Spleen (tissue), 7 donors: ENCODE measurements around the gene KANSL1.

Experiments
- CTCF ChIP-seq, 11 experiments: fragments of 200-600 bp in 7 of 11; fragments of 450-650 bp in 4 of 11; sonication (generic) in 4 of 11; IDR thresholded peaks in 8 of 11; conservative IDR thresholded peaks in 3 of 11; 1 replicate in 7 of 11; 2 replicates in 4 of 11; pipeline versions ENCODE4 v1.4.0 to v1.8.0; 2016 to 2021; ENCODE audit warnings: antibody characterized with exemption in 11 of 11, inconsistent platforms in 4 of 11, mild to moderate bottlenecking in 1 of 11
- POLR2A ChIP-seq, 3 donors: fragments of 450-650 bp; IDR thresholded peaks; one replicate each; pipeline ENCODE4 v1.5.1; 2017; ENCODE audit warnings: antibody characterized with exemption in 3 of 3, mild to moderate bottlenecking in 1 of 3
- donor health status: DM: no; HTN: no; CAD: no; lungs with moderate emphysema.
- donor health status: DM: no; HTN: no; CAD: no.
- donor health status: DM: no; HTN: no; CAD: no.

- TF ChIP-seq CTCF (IDR thresholded peaks at IDR 0.05 in 8 of 11, conservative IDR thresholded peaks at IDR 0.05 in 3 of 11) (no peak), POLR2A (IDR thresholded peaks at IDR 0.05) (no peak)
Measured at GRCh38 chr17:46128453-46128852, 64.8 kb downstream of the KANSL1 start.
